Testis (tissue), 3 donors: ENCODE measurements around the gene GALNT14. TPM values are rescaled to one million over a fixed set of nuclear protein-coding genes. Genes with fewer than 3 reads are reported as not detected.

Experiments used
- DNase-seq: peaks from one replicate; pipeline ENCODE4 v3.0.0-alpha.2; 2019
- H3K27ac ChIP-seq, 2 donors: fragments of 200-600 bp; sonication (generic); one replicate each; pipeline ENCODE4 v1.5.1; 2019
- H3K27me3 ChIP-seq: fragments of 200-600 bp; sonication (generic); one replicate; pipeline ENCODE4 v1.5.1; 2019
- H3K36me3 ChIP-seq: fragments of 200-600 bp; sonication (generic); one replicate; pipeline ENCODE4 v1.5.1; 2017; ENCODE audit warnings: low read depth; ENCODE audit errors: missing control alignments
- H3K4me1 ChIP-seq: fragments of 200-600 bp; sonication (generic); one replicate; pipeline ENCODE4 v1.5.1; 2019
- H3K4me3 ChIP-seq, 2 donors: fragments of 200-600 bp; sonication (generic); one replicate each; pipeline ENCODE4 v1.5.1; 2017 to 2019
- H3K9me3 ChIP-seq: fragments of 200-600 bp; sonication (generic); one replicate; pipeline ENCODE4 v1.5.1; 2017
- POLR2A ChIP-seq: fragments of 450-650 bp; IDR thresholded peaks from one replicate; pipeline ENCODE4 v1.6.1; 2017; ENCODE audit warnings: antibody characterized with exemption, mild to moderate bottlenecking, moderate library complexity
- WGBS, 2 donors: methylation state at CpG; one replicate each; pipeline ENCODE4 v1.1.5; 2018; 5-methylcytosine and 5-hydroxymethylcytosine counted together
- intact Hi-C: fragments of 100-400 bp; cut with DNase I; formaldehyde crosslinking; loops from one replicate; pipeline ENCODE4 v1.15.1; 2023; ENCODE audit warnings: low total_unique reads
- polyA plus RNA-seq: library from polyadenylated mRNA; stranded (reverse); fragments of 350-450 nt; fragmentation: Illumina TruSeq; extraction: RNeasy Lipid Tissue Mini Kit (QIAGEN cat#74804); gene quantifications from one replicate; pipeline ENCODE4 v1.2.3, GENCODE V29; 2014; ENCODE audit warnings: low read depth, low replicate concordance; ENCODE audit not compliant: insufficient read depth
- total RNA-seq, 2 donors: library from RNA; depleted of rRNA; stranded (reverse); fragments of >200 nt; gene quantifications; one replicate each; pipeline ENCODE4 v1.2.3, GENCODE V29; 2016
- TF ChIP-seq, protein P1 (sequence below), 3 experiments: fragments of 450-650 bp in 2 of 3; fragments of 200-600 bp in 1 of 3; sonication (generic) in 1 of 3; IDR thresholded peaks; one replicate each; pipeline ENCODE4 v1.5.1; 2016 to 2019; ENCODE audit warnings: antibody characterized with exemption in 3 of 3, mild to moderate bottlenecking in 2 of 3, moderate library complexity in 1 of 3

GALNT14 gene
- total and polyA plus RNA-seq, 3 donors from 2014 or later, result 6.9 to 31.5 (median 11.6) TPM

DNA sequence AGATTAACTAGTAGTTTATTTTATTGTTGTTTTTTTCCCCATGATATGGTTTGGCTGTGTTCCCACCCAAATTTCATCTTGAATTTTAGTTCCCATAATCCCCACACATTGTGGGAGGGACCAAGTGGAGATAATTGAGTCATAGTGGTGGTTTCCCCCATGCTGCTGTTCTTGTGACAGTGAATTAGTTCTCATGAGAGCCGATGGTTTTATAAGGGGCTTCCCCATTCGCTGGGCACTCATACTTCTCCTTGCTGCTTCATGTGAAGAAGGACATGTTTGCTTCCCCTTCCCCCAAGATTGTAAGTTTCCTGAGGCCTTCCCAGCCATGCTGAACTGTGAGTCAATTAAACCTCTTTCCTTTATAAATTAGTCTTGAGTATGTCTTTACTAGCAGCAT lies 36.5 kb downstream of the GALNT14 start:
- intact Hi-C loops, result no loop called here
- WGBS, 2 donors, result 86 to 92% methylated on average over 2 of the region's 2 CpGs
- TF ChIP-seq, protein P1, sequence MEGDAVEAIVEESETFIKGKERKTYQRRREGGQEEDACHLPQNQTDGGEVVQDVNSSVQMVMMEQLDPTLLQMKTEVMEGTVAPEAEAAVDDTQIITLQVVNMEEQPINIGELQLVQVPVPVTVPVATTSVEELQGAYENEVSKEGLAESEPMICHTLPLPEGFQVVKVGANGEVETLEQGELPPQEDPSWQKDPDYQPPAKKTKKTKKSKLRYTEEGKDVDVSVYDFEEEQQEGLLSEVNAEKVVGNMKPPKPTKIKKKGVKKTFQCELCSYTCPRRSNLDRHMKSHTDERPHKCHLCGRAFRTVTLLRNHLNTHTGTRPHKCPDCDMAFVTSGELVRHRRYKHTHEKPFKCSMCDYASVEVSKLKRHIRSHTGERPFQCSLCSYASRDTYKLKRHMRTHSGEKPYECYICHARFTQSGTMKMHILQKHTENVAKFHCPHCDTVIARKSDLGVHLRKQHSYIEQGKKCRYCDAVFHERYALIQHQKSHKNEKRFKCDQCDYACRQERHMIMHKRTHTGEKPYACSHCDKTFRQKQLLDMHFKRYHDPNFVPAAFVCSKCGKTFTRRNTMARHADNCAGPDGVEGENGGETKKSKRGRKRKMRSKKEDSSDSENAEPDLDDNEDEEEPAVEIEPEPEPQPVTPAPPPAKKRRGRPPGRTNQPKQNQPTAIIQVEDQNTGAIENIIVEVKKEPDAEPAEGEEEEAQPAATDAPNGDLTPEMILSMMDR (IDR thresholded peaks at IDR 0.05), result no peak
- no peak for TF ChIP-seq POLR2A
- Histone ChIP-seq H3K9me3 (no peaks in the 10 kb centered on the region), H3K4me1 (no peaks in the 10 kb centered on the region), H3K27ac (no peak overlapping the region), H3K36me3 (no peaks in the 10 kb centered on the region), H3K4me3 (no peak overlapping the region), H3K27me3 (no peaks in the 10 kb centered on the region)
- DNase-seq, result no peak

DNA sequence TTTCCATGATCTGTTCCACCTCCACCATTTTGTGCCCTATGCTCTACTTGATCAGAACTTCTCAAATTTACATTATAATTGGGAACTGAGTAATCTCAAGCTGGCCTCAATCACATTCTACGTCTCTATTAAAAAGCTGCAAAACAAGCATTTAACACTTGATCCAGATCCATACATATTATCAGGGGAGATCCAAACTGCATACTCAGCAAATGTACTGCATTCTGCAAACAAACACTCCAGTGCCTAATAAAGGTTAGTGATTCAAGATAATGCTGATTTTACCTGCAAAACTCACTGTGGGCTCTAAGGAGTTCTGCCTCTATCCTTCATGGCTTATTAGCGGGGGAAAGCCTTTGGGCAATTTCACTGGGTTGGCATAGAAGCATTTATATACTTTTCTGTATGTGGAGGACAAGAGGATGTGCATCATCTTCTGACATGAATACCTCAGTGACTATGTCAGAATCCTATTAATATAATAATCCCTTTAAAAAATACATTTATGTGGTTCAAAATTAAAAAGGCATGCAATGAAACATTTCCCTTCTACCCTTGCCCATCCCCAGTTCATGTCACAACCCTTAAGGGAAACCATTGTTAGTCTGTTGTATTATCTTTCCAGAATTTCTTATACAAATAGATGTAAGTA lies 40.2 kb downstream of the GALNT14 start:
- no peaks in the 10 kb centered on the region for H3K9me3 ChIP-seq
- H3K4me3 ChIP-seq, result no peak overlapping the region
- H3K27ac ChIP-seq, result no peak overlapping the region
- intact Hi-C loops, result no loop called here
- no peak for DNase-seq
- TF ChIP-seq, protein P1 (IDR thresholded peaks at IDR 0.05), result no peak
- no peak for TF ChIP-seq POLR2A
- H3K4me1 ChIP-seq, result no peaks in the 10 kb centered on the region
- no peaks in the 10 kb centered on the region for H3K36me3 ChIP-seq
- WGBS, 2 donors, result 63 to 88% methylated on average over 2 of the region's 2 CpGs
- H3K27me3 ChIP-seq, result no peaks in the 10 kb centered on the region

DNA sequence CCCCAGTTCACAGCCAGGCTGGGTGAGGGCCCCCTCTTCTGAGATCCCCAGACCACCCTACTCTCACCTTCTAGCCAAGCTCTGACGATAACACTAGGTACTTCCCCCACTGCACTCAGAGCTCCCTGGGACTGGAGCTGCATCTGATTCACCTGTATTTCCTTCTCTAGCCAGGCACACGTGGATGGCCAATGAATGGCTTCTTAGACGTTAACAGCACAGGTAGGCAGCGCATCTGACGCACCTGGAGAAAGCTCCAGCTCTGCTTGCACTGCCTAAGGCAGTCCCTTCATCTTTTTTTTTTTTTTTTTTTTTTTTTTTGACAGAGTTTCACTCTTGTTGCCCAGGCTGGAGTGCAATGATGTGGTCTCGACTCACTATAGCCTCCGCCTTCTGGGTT lies 48.1 kb downstream of the GALNT14 start:
- no peak for DNase-seq
- H3K27me3 ChIP-seq, result no peaks in the 10 kb centered on the region
- no peak overlapping the region for H3K4me3 ChIP-seq
- 93 to 96% methylated on average over 7 of the region's 7 CpGs for WGBS, 2 donors
- H3K27ac ChIP-seq, result no peak overlapping the region
- H3K9me3 ChIP-seq, result no peaks in the 10 kb centered on the region
- no peaks in the 10 kb centered on the region for H3K36me3 ChIP-seq
- H3K4me1 ChIP-seq, result no peaks in the 10 kb centered on the region
- TF ChIP-seq POLR2A, result no peak
- TF ChIP-seq, protein P1 (IDR thresholded peaks at IDR 0.05), result no peak
- intact Hi-C loops, result no loop called here

DNA sequence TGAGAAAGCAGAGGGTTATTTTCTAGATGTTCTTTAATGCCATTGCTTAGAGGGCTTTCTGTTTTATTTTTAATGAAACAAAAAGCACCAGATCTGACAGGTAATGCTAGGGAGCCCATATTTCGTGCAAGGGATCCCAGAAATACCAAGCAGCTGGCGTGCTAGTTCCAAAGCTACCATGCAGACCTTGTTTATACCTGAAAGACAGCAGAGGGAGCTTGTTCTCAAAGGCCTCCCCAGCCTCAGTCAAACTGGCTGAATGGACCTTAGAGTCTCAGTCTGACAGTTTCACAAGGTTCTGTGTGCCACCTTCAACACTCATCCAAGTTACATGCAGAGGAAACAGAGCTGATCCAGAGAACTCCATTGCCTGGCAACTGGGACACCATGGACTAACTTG lies 48.6 kb downstream of the GALNT14 start:
- Histone ChIP-seq H3K36me3 (no peaks in the 10 kb centered on the region), H3K9me3 (no peaks in the 10 kb centered on the region), H3K27ac (no peak overlapping the region), H3K4me1 (no peaks in the 10 kb centered on the region), H3K27me3 (no peaks in the 10 kb centered on the region), H3K4me3 (no peak overlapping the region)
- TF ChIP-seq, protein P1 (IDR thresholded peaks at IDR 0.05), result no peak
- TF ChIP-seq POLR2A, result no peak
- WGBS, 2 donors, result 93 to 97% methylated on average over 2 of the region's 2 CpGs
- intact Hi-C loops, result no loop called here
- DNase-seq, result no peak
